SH-SY5Y (cell line): Measurements from ENCODE around the gene TTF2.

Source experiments
- GATA2 ChIP-seq: IDR thresholded peaks from 2 replicates; pipeline ENCODE4 v1.6.1; 2011; ENCODE audit warnings: mild to moderate bottlenecking, low read depth, low read length
- GATA3 ChIP-seq: IDR thresholded peaks from 2 replicates; pipeline ENCODE4 v1.6.1; 2011; ENCODE audit warnings: low read depth, mild to moderate bottlenecking, low read length, moderate library complexity

GRCh38 chr1:117047271-117047670, 12.9 kb upstream of the TTF2 start:
- TF ChIP-seq GATA2 = no peak
- no peak for TF ChIP-seq GATA3
